Subcutaneous abdominal adipose tissue (tissue), 5 donors: ENCODE results near the gene RALGAPA1.

ENCODE experiments used
- H3K27ac ChIP-seq: one replicate; pipeline ENCODE4 v1.7.0; 2013; ENCODE audit warnings: low read depth, mild to moderate bottlenecking, inconsistent platforms, low read length, moderate library complexity
- H3K27me3 ChIP-seq, 5 donors: one replicate each; pipeline ENCODE4 v1.7.0; 2013; ENCODE audit warnings: low read length in 5 of 5, inconsistent platforms in 1 of 5; ENCODE audit not compliant: control insufficient read depth in 5 of 5, insufficient read depth in 4 of 5
- H3K36me3 ChIP-seq, 5 donors: one replicate each; pipeline ENCODE4 v1.7.0; 2013; ENCODE audit warnings: low read length in 5 of 5; ENCODE audit not compliant: control insufficient read depth in 5 of 5, insufficient read depth in 5 of 5
- H3K4me1 ChIP-seq, 5 donors: one replicate each; pipeline ENCODE4 v1.7.0; 2013; ENCODE audit warnings: low read length in 5 of 5, mild to moderate bottlenecking in 3 of 5, moderate library complexity in 1 of 5; ENCODE audit not compliant: control insufficient read depth in 5 of 5, insufficient read depth in 5 of 5
- H3K4me3 ChIP-seq, 5 donors: one replicate each; pipeline ENCODE4 v1.7.0; 2013; ENCODE audit warnings: low read length in 5 of 5, low read depth in 1 of 5
- H3K9ac ChIP-seq, 5 donors: one replicate each; pipeline ENCODE4 v1.7.0; 2013; ENCODE audit warnings: low read length in 5 of 5, mild to moderate bottlenecking in 4 of 5, moderate library complexity in 3 of 5
- H3K9me3 ChIP-seq, 5 donors: one replicate each; pipeline ENCODE4 v1.7.0; 2013; ENCODE audit warnings: low read length in 5 of 5; ENCODE audit not compliant: control insufficient read depth in 5 of 5
- donor health status: healthy.
- donor health status: healthy.
- donor health status: healthy.
- donor health status: healthy.
- donor health status: healthy.

Gene RALGAPA1

DNA sequence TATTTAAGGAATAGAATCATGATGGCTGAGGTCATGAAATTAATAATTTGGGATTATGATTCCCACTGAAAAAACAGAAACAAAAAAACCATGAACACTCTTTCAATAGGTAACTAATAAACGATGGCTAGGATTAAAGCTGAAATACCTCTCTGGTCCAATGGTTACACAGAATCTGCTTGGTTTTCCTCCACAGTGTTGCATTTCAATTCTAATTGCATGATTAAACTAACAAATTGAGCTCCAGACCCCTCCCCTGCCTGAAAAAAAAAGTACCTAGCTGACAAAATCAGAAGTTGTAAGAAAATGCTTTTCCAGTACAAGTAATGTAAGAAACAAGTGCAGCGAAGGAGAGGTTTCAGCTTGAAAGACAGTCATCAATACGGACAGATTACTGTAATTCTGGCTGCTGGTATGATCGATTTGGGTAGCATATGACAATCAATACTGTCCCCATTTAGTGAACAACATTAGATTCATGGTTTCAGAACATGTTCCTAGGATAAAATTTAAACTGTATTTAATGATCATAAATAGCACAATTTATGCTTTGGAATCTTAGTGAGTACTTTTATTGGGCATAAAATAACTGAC is 243.1 kb downstream of the RALGAPA1 start:
- no peaks in the 10 kb centered on the region for H3K4me1 ChIP-seq

DNA sequence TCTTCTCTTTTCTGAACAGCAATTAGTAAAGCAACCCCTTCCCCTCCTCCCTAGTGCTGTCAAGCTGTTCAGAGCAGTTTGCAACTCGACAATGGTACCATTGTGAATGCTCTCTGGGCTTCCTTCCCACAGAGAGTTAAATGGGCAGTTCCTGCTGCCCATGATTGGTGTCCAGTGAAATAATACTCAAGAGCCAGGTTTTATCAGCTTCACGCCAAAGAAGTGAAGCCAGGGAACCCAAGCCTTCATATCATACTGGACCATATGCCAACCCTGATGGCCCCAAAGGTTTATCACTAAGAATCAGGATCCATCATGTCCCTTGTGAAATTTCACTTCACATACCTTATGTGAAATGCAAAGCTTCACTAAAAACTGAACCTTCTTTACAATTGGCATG is 250.4 kb downstream of the RALGAPA1 start:
- Histone ChIP-seq H3K27ac (no peak overlapping the region), H3K9ac (no peak overlapping the region), H3K4me3 (no peak overlapping the region), H3K36me3 (peaks cover 0 to 4% (median 0%) of the 10 kb centered on the region in 5 donors), H3K9me3 (no peaks in the 10 kb centered on the region), H3K27me3 (no peaks in the 10 kb centered on the region), H3K4me1 (no peaks in the 10 kb centered on the region)

More for the DNA sequence above, 243.1 kb downstream of the RALGAPA1 start:
- H3K36me3 ChIP-seq: peaks cover 2 to 21% (median 7%) of the 10 kb centered on the region in 5 donors
- no peak overlapping the region for H3K4me3 ChIP-seq
- H3K9me3 ChIP-seq: no peaks in the 10 kb centered on the region
- H3K27ac ChIP-seq: no peak overlapping the region
- no peaks in the 10 kb centered on the region for H3K27me3 ChIP-seq
- no peak overlapping the region for H3K9ac ChIP-seq

DNA sequence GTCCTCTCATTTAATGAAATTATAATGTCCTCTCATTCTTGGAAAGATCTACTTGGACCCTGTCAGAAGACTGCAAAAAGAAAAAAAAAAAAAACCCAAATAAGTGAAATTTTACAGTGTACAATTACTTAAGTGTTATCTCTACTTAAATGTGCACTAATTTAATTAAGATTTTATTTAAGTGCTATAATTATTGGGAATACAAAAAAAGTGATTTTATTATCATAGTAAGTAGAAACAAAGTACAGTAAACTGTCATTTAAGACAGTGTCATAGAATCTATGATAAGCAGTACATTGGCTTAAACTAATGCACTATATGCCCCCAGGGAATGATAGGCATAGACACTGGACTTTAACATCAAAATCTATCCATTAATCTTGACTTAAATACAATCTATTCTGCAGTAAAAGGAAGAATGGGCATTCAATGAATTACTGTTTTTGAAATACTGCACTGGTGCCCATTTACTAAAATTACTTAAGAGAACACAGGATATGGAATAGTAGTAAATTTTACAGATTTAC is 251.8 kb downstream of the RALGAPA1 start:
- no peaks in the 10 kb centered on the region for H3K9me3 ChIP-seq
- no peaks in the 10 kb centered on the region for H3K4me1 ChIP-seq
- H3K27me3 ChIP-seq: no peaks in the 10 kb centered on the region
- no peak overlapping the region for H3K9ac ChIP-seq
- H3K4me3 ChIP-seq: no peak overlapping the region
- H3K36me3 ChIP-seq: no peaks in the 10 kb centered on the region
- H3K27ac ChIP-seq: no peak overlapping the region

DNA sequence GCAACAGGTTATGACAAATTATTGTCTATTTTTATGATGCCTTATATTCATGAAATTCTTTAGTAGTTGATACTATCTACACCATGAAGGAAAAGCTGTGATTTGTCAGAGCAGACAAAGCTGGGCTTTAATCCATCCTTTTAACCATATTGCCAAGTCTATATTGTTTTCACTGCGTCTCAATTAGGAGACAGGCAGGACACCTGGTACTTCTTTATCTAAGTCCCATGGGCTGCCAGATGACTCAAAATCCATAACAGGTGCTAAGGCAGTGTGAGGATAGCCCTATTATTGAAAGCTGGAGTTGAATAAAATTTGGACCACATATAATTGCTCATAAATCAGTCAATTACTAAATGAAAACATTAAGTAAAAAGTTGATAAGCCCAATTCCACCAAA is 252.5 kb downstream of the RALGAPA1 start:
- Histone ChIP-seq H3K4me1 (no peaks in the 10 kb centered on the region), H3K9ac (no peak overlapping the region), H3K9me3 (no peaks in the 10 kb centered on the region), H3K27me3 (no peaks in the 10 kb centered on the region), H3K36me3 (no peaks in the 10 kb centered on the region), H3K27ac (no peak overlapping the region), H3K4me3 (no peak overlapping the region)

DNA sequence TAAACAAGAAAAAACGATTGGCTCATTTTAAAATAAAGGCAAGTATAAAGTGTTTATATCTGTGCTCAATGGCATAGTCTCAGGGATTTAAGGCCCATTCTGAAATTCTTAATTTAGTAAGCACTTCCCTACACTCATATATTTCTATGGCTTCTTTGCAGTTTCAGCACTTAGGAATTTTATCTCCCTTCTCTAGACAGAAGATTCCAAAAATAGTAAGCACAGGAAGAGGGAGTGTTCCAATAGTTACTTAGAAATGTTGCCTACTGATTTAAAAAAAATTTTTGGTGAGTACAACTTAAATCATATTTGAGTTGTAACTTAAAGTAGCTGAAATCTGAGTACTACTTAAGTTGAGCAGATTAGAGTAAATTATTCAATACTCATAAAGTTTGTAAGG is 255.3 kb downstream of the RALGAPA1 start:
- no peaks in the 10 kb centered on the region for H3K9me3 ChIP-seq

DNA sequence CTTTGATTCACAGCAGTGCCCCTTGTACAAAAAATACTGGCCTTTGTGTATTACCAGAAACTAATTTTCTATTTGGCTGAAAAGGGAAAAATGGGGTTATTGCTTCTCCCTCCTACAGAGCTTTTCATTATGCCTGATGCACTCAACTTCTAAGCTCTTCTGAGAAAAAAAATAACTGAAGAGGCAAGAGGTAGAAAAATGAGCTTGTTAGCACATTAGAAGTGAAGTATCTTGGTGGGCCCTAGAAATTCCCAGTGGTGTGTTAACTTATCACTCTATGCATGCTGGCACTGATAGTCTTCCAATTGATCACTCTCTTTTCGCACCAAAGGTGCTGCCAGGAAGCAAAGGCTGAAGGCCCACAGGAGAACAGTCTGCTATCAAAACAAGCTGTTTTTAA is 258.0 kb downstream of the RALGAPA1 start:
- no peaks in the 10 kb centered on the region for H3K4me1 ChIP-seq
- H3K9ac ChIP-seq: no peak overlapping the region
- no peak overlapping the region for H3K27ac ChIP-seq
- no peaks in the 10 kb centered on the region for H3K9me3 ChIP-seq
- H3K36me3 ChIP-seq: peaks cover 0 to 20% (median 3%) of the 10 kb centered on the region in 5 donors
- H3K4me3 ChIP-seq: no peak overlapping the region
- H3K27me3 ChIP-seq: no peaks in the 10 kb centered on the region

More for the DNA sequence above, 255.3 kb downstream of the RALGAPA1 start:
- Histone ChIP-seq H3K4me1 (no peaks in the 10 kb centered on the region), H3K27ac (no peak overlapping the region), H3K4me3 (no peak overlapping the region), H3K9ac (no peak overlapping the region), H3K36me3 (peaks cover 0 to 6% (median 0%) of the 10 kb centered on the region in 5 donors), H3K27me3 (no peaks in the 10 kb centered on the region)

DNA sequence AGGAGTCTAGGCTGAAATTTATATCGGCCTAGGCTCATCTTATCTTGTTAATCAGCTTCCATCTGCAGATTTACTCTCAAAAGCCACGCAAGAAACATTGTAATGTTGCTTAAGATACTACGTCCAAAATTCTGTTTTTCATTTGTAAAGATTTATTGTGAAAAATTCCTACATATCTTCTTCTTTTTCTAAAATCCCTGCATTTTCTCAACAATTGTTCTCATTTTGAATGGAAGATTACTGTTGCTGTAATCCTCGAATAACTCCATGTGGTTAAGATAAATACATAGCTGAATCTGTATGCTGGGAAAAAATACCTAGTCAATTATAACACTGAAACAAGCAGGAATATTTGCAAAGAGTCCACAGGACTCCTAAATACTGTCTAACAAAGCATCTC is 259.5 kb downstream of the RALGAPA1 start:
- H3K9me3 ChIP-seq: no peaks in the 10 kb centered on the region
- peaks cover 0 to 20% (median 3%) of the 10 kb centered on the region in 5 donors for H3K36me3 ChIP-seq

DNA sequence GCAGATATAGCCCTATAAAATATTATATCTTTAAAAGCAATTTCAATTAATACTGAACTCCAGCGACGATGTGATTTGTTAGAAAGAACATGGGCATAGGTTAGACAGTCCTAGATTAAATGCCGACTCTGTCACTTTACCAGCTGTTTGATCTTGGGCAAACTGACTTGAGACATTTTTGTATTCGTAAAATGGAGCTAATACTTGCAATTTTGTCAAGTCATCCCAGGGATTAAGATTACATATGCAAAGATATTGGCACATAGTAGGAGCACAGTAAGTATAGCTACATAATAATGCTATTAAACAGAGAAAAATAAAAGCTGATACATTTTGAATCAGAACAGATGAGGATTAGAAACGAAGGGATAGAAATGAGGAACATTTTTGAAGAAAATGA is 266.1 kb downstream of the RALGAPA1 start:
- no peak overlapping the region for H3K4me3 ChIP-seq
- H3K27ac ChIP-seq: no peak overlapping the region
- no peaks in the 10 kb centered on the region for H3K27me3 ChIP-seq
- no peaks in the 10 kb centered on the region for H3K4me1 ChIP-seq
- H3K9ac ChIP-seq: no peak overlapping the region
- H3K36me3 ChIP-seq: peaks cover 0 to 18% (median 4%) of the 10 kb centered on the region in 5 donors
- no peaks in the 10 kb centered on the region for H3K9me3 ChIP-seq

More for the DNA sequence above, 259.5 kb downstream of the RALGAPA1 start:
- Histone ChIP-seq H3K9ac (no peak overlapping the region), H3K4me3 (no peak overlapping the region), H3K27ac (no peak overlapping the region), H3K27me3 (no peaks in the 10 kb centered on the region), H3K4me1 (no peaks in the 10 kb centered on the region)

DNA sequence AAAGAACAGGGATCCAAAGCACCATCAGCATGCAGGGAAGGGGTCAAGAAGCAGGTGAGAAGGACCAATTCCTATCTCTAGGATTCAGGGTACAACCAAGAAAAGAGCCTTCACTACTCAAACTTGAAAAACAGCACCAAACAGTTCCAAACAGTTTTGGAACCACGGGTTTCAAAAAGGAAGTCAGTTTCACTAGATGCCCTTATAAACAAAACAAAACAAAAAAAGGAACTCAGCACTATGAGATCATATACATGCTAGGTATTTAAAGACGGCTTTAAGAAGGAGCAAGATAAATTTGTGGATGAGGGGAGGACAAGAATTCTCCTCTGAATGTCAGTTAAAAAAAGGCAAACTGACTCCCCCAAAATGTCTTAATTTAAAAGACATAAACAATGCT is 269.1 kb downstream of the RALGAPA1 start:
- Histone ChIP-seq H3K36me3 (peaks cover 0 to 13% (median 4%) of the 10 kb centered on the region in 5 donors), H3K9me3 (no peaks in the 10 kb centered on the region), H3K27ac (no peak overlapping the region), H3K27me3 (peaks cover 1 to 7% (median 6%) of the 10 kb centered on the region in 5 donors), H3K9ac (no peak overlapping the region), H3K4me1 (peaks cover 0 to 8% (median 6%) of the 10 kb centered on the region in 5 donors), H3K4me3 (no peak overlapping the region)

DNA sequence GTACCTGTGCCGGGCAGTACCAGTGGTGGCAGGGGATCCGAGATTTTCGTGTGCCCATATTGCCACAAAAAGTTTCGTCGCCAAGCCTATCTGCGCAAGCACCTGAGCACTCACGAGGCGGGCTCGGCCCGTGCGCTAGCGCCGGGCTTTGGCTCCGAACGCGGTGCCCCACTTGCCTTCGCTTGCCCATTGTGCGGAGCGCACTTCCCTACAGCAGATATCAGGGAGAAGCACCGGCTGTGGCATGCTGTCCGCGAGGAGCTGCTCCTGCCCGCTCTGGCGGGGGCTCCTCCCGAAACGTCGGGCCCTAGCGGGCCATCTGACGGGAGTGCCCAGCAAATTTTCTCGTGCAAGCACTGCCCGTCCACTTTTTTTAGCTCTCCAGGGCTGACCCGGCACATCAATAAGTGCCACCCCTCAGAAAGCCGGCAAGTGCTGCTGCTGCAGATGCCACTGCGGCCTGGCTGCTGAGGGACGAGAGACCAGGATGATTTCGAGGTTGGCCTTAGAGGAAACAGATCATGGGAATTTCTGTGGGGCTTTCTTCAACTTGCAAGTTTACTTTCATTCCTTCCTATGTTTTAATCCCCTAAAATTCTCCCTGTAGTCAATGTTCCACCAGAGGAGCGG is 273.5 kb downstream of the RALGAPA1 start:
- peak overlapping the region in 2 of 5 donors; percentile 76 to 81 for H3K4me3 ChIP-seq
- no peak overlapping the region for H3K27ac ChIP-seq
- no peak overlapping the region for H3K9ac ChIP-seq
- no peaks in the 10 kb centered on the region for H3K9me3 ChIP-seq
- peaks cover 14 to 44% (median 25%) of the 10 kb centered on the region in 5 donors for H3K27me3 ChIP-seq
- peaks cover 0 to 29% (median 28%) of the 10 kb centered on the region in 5 donors for H3K4me1 ChIP-seq
- H3K36me3 ChIP-seq: peaks cover 0 to 4% (median 0%) of the 10 kb centered on the region in 5 donors
